HFFc6 (cell line): Measurements from ENCODE around the gene GNAO1. TPM values are rescaled to one million over a fixed set of nuclear protein-coding genes. Genes with fewer than 3 reads are reported as not detected.

Experiments used
- DNase-seq: peaks from one replicate; pipeline ENCODE4 v3.0.0-alpha.2; 2018
- H3K27ac Mint-ChIP-seq: 2 replicates; pipeline ENCODE4 v1.8.0; 2020; ENCODE audit warnings: mild to moderate bottlenecking, mixed read lengths
- H3K27me3 Mint-ChIP-seq: 2 replicates; pipeline ENCODE4 v1.8.0; 2021; ENCODE audit warnings: mild to moderate bottlenecking, moderate library complexity, mixed read lengths; ENCODE audit not compliant: insufficient read depth
- H3K36me3 Mint-ChIP-seq: 2 replicates; pipeline ENCODE4 v1.8.0; 2021; ENCODE audit warnings: low read depth, mixed read lengths
- H3K4me1 Mint-ChIP-seq: 2 replicates; pipeline ENCODE4 v1.8.0; 2020; ENCODE audit warnings: low read depth, mixed read lengths
- H3K4me3 Mint-ChIP-seq: 2 replicates; pipeline ENCODE4 v1.8.0; 2020; ENCODE audit warnings: mild to moderate bottlenecking, moderate library complexity, mixed read lengths
- H3K9me3 Mint-ChIP-seq: 2 replicates; pipeline ENCODE4 v1.8.0; 2020; ENCODE audit warnings: mild to moderate bottlenecking, mixed read lengths
- total RNA-seq, 6 experiments: library from RNA; stranded (reverse); fragmentation: NEBNext Ultra II Directional; extraction: Animal tissue kit (Norgen Biotek cat#: 25700); gene quantifications; 2 replicates in 1 of 6; 3 replicates in 5 of 6; pipeline ENCODE4 v1.2.3, GENCODE V29; 2021
- TF ChIP-seq, protein P1 (sequence below): fragments of 200-600 bp; sonication (generic); IDR thresholded peaks from 2 replicates; pipeline ENCODE4 v1.5.0; 2021; ENCODE audit warnings: antibody characterized with exemption, mild to moderate bottlenecking

Gene GNAO1
- total RNA-seq, 6 experiments from 2014 or later, result 0.07 to 0.48 (median 0.37) TPM; not detected in 1

DNA sequence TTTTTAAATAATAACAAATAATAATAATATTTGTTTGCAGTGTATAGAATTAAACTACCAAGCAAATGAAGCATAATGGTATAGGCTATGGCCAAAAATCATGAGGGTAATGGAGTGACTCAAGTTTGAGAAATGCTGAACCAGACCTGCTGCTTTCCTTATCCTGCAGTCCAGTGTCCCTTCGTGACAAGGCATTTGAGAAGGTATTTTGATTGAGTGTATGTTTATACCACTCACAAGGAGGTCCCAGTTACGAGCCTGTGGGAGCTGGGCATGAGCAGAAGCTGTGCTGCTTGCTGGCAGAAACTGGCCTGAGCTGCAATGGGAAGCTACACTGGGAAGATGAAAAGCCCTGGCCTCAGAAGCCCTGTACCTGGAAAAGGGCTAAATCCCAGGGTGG, 50.3 kb downstream of the GNAO1 start:
- TF ChIP-seq, protein P1, sequence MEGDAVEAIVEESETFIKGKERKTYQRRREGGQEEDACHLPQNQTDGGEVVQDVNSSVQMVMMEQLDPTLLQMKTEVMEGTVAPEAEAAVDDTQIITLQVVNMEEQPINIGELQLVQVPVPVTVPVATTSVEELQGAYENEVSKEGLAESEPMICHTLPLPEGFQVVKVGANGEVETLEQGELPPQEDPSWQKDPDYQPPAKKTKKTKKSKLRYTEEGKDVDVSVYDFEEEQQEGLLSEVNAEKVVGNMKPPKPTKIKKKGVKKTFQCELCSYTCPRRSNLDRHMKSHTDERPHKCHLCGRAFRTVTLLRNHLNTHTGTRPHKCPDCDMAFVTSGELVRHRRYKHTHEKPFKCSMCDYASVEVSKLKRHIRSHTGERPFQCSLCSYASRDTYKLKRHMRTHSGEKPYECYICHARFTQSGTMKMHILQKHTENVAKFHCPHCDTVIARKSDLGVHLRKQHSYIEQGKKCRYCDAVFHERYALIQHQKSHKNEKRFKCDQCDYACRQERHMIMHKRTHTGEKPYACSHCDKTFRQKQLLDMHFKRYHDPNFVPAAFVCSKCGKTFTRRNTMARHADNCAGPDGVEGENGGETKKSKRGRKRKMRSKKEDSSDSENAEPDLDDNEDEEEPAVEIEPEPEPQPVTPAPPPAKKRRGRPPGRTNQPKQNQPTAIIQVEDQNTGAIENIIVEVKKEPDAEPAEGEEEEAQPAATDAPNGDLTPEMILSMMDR, result no peak
- Mint-ChIP-seq H3K27me3 (peaks cover 3% of the 10 kb centered on the region), H3K9me3 (no peaks in the 10 kb centered on the region), H3K4me1 (peaks cover 42% of the 10 kb centered on the region), H3K27ac (no peak overlapping the region), H3K36me3 (no peaks in the 10 kb centered on the region), H3K4me3 (no peak overlapping the region)
- peak; percentile 57 for DNase-seq

DNA sequence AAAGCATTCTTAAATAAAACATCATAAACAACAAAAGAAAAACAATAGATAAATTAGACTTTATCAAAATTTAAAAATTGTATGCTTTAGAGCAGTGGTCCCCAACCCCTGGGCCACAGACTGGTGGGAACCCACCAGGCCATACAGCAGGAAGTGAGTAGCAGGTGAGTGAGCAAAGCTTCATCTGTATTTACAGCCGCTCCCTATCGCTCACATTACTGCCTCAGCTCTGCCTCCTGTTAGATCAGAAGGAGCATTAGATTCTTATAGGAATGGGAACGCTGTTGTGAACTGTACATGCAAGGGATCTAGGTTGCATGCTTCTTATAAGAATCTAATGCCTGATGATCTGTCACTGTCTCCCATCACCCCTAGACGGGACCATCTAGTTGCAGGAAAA, 51.5 kb downstream of the GNAO1 start:
- TF ChIP-seq, protein P1, result no peak
- Mint-ChIP-seq H3K36me3 (no peaks in the 10 kb centered on the region), H3K4me1 (peaks cover 45% of the 10 kb centered on the region), H3K4me3 (no peak overlapping the region), H3K9me3 (no peaks in the 10 kb centered on the region), H3K27me3 (peaks cover 3% of the 10 kb centered on the region), H3K27ac (no peak overlapping the region)
- DNase-seq, result no peak

- H3K27ac Mint-ChIP-seq, result no peak overlapping the region
- H3K27me3 Mint-ChIP-seq, result peaks cover 5% of the 10 kb centered on the region; the same call in 1 of the 2 replicates
- H3K4me1 Mint-ChIP-seq, result peaks cover 45% of the 10 kb centered on the region
- H3K9me3 Mint-ChIP-seq, result no peaks in the 10 kb centered on the region
- TF ChIP-seq, protein P1, result no peak
- no peaks in the 10 kb centered on the region for H3K36me3 Mint-ChIP-seq
- H3K4me3 Mint-ChIP-seq, result no peak overlapping the region
- no peak for DNase-seq
Observed at GRCh38 chr16:56244612-56245011, 53.3 kb downstream of the GNAO1 start.

DNA sequence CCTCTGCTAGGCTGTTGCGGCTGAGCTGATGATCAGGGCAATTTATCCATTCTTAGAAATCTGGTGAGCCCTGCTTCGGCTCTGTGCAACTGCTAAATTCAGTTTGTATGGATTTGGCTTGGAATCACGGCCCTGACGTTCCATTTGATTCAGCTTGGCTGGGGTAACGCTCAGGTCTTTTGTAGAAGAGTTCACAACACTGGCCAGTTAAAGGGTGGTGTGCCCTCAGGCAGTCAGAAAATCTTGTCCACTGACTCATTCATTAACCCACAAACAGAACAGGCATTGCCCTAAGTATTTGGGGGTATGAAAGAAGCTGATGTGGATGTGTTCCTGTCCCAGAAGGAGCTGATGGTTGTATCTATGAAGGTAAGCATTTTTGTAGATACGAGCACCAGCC, 53.9 kb downstream of the GNAO1 start:
- peaks cover 8% of the 10 kb centered on the region; the same call in 1 of the 2 replicates for H3K27me3 Mint-ChIP-seq
- H3K4me1 Mint-ChIP-seq, result peaks cover 45% of the 10 kb centered on the region
- H3K9me3 Mint-ChIP-seq, result no peaks in the 10 kb centered on the region
- no peaks in the 10 kb centered on the region for H3K36me3 Mint-ChIP-seq
- H3K27ac Mint-ChIP-seq, result peak overlapping the region; percentile 62
- DNase-seq, result peak; percentile 75
- H3K4me3 Mint-ChIP-seq, result peak overlapping the region; percentile 2; the same call in 1 of the 2 replicates
- TF ChIP-seq, protein P1, result no peak

- DNase-seq, result peak; percentile 46
- no peaks in the 10 kb centered on the region for H3K9me3 Mint-ChIP-seq
- peaks cover 5% of the 10 kb centered on the region; the same call in 1 of the 2 replicates for H3K27me3 Mint-ChIP-seq
- TF ChIP-seq, protein P1, result no peak
- H3K27ac Mint-ChIP-seq, result peak overlapping the region; percentile 62
- H3K4me1 Mint-ChIP-seq, result peaks cover 41% of the 10 kb centered on the region
- no peak overlapping the region; the same call in 1 of the 2 replicates for H3K4me3 Mint-ChIP-seq
- no peaks in the 10 kb centered on the region for H3K36me3 Mint-ChIP-seq
Observed at GRCh38 chr16:56246051-56246817, 54.9 kb downstream of the GNAO1 start.
